Activated CD4-positive, alpha-beta T cell treated with anti-CD3 and anti-CD28 coated beads, Interleukin-2, amount 10 ng/mL, durations not matched to agents 7 days and 5 days (primary cell): ENCODE results near the gene CCIN. TPM values are rescaled to one million over a fixed set of nuclear protein-coding genes. Genes with fewer than 3 reads are reported as not detected.
A peak's percentile ranks its signal among the peaks of the same experiment; 100 is the strongest.
"Not testable (repeated sequence)": the region's sequence is repeated elsewhere in the genome, so short reads cannot be mapped to it uniquely, and the experiment has no call there.

Experiments
- CTCF ChIA-PET: fragments of 350-600 bp; sonication (Branson Sonifier 250); formaldehyde crosslinking; loops from one replicate; lab custom pipeline; 2021; ENCODE audit warnings: antibody characterized with exemption; lab: Charles Lee
- POLR2A ChIA-PET: fragments of 350-600 bp; sonication (Branson Sonifier 250); formaldehyde crosslinking; loops from one replicate; lab custom pipeline; 2021; ENCODE audit warnings: antibody characterized with exemption; lab: Charles Lee
- DNase-seq: peaks from one replicate; pipeline ENCODE4 v3.0.0-alpha.2; 2020
- H3K27ac Mint-ChIP-seq: one replicate; pipeline ENCODE4 v1.8.0; 2021; ENCODE audit warnings: mild to moderate bottlenecking, moderate library complexity, mixed read lengths
- H3K27me3 Mint-ChIP-seq: one replicate; pipeline ENCODE4 v1.8.0; 2021; ENCODE audit warnings: mixed read lengths
- H3K36me3 Mint-ChIP-seq: one replicate; pipeline ENCODE4 v1.8.0; 2021; ENCODE audit warnings: low read depth, mixed read lengths
- H3K4me1 Mint-ChIP-seq: one replicate; pipeline ENCODE4 v1.8.0; 2021; ENCODE audit warnings: mixed read lengths
- H3K4me3 Mint-ChIP-seq: one replicate; pipeline ENCODE4 v1.8.0; 2021; ENCODE audit warnings: mild to moderate bottlenecking, moderate library complexity, mixed read lengths
- H3K9me3 Mint-ChIP-seq: one replicate; pipeline ENCODE4 v1.8.0; 2021; ENCODE audit warnings: mixed read lengths
- total RNA-seq, 2 experiments: library from RNA; stranded (reverse); gene quantifications; one replicate each; pipeline ENCODE4 v1.2.3, GENCODE V29; 2021

The CCIN gene
- total RNA-seq, 2 experiments from 2014 or later = 0.17 TPM; not detected in 1

GRCh38 chr9:36164372-36164771 lies 4.8 kb upstream of the CCIN start:
- peaks cover 17% of the 10 kb centered on the region for H3K36me3 Mint-ChIP-seq
- H3K4me3 Mint-ChIP-seq = no peak overlapping the region
- ChIA-PET CTCF (interaction anchor here (0.6 to 7.9 kb wide), 10 partner anchors 8 to 140 kb away, joined by 3 to 91 read pairs (median 4); partner anchors contain the start of gene CLTA), POLR2A (interaction anchor here (0.6 kb wide), 1 partner anchor 144 kb away, joined by 4 read pairs; no protein-coding TSS in a partner anchor)
- H3K27me3 Mint-ChIP-seq = peaks cover 7% of the 10 kb centered on the region
- H3K9me3 Mint-ChIP-seq = no peaks in the 10 kb centered on the region
- DNase-seq = no peak
- H3K27ac Mint-ChIP-seq = no peak overlapping the region
- peaks cover 25% of the 10 kb centered on the region for H3K4me1 Mint-ChIP-seq

- no peak overlapping the region for H3K27ac Mint-ChIP-seq
- peaks cover 7% of the 10 kb centered on the region for H3K27me3 Mint-ChIP-seq
- H3K4me3 Mint-ChIP-seq = peak overlapping the region; percentile 30
- peaks cover 24% of the 10 kb centered on the region for H3K4me1 Mint-ChIP-seq
- no peak for DNase-seq
- ChIA-PET CTCF (interaction anchor here (0.6 to 7.9 kb wide), 7 partner anchors 7 to 141 kb away, joined by 3 to 91 read pairs (median 4); no protein-coding TSS in a partner anchor), POLR2A (interaction anchor here (0.6 kb wide), 1 partner anchor 144 kb away, joined by 4 read pairs; no protein-coding TSS in a partner anchor)
- H3K36me3 Mint-ChIP-seq = peaks cover 13% of the 10 kb centered on the region
- no peaks in the 10 kb centered on the region for H3K9me3 Mint-ChIP-seq
Measured at GRCh38 chr9:36164989-36165388, 4.2 kb upstream of the CCIN start.

DNA sequence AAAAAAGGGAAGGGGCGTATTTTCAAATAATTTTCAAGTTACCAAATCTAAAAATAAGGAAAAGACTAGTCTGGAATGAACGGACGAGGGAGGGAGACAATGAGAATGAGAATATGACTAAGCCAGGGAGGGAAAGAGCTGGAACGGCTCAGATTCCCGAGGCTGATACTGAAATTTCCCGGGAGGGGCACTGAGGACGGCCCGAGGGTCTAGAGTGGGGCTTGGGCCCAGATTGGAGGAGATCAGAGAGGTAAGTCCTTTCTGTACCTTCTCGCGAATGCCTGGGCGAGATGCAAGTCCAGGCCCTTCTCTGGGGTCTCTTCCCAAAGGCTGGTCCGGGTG lies 3.4 kb upstream of the CCIN start:
- Mint-ChIP-seq H3K27ac (peak overlapping the region; percentile 25), H3K27me3 (peaks cover 7% of the 10 kb centered on the region), H3K36me3 (peaks cover 10% of the 10 kb centered on the region), H3K4me1 (peaks cover 21% of the 10 kb centered on the region), H3K9me3 (no peaks in the 10 kb centered on the region), H3K4me3 (peak overlapping the region; percentile 32)
- ChIA-PET POLR2A (no interaction called here), CTCF (interaction anchor here (0.7 to 7.9 kb wide), 14 partner anchors 8 to 360 kb away, joined by 3 to 91 read pairs (median 6); partner anchors contain the start of gene GLIPR2)
- DNase-seq = no peak

- H3K4me3 Mint-ChIP-seq = peak overlapping the region; percentile 67
- H3K36me3 Mint-ChIP-seq = peaks cover 6% of the 10 kb centered on the region
- H3K4me1 Mint-ChIP-seq = peaks cover 19% of the 10 kb centered on the region
- H3K27ac Mint-ChIP-seq = no peak overlapping the region
- H3K9me3 Mint-ChIP-seq = no peaks in the 10 kb centered on the region
- H3K27me3 Mint-ChIP-seq = peaks cover 7% of the 10 kb centered on the region
- POLR2A ChIA-PET = interaction anchor here (0.9 kb wide), 1 partner anchor 24 kb away, joined by 3 read pairs; the partner anchor contains the start of gene CLTA
- peak; percentile 82 for DNase-seq
- CTCF ChIA-PET = interaction anchor here (0.6 to 7.9 kb wide), 29 partner anchors 9 to 361 kb away, joined by 3 to 91 read pairs (median 4); partner anchors contain the start of genes CLTA and GLIPR2
Measured at GRCh38 chr9:36166168-36166927, 2.8 kb upstream of the CCIN start.

- Mint-ChIP-seq H3K4me3 (no peak overlapping the region), H3K9me3 (no peaks in the 10 kb centered on the region), H3K4me1 (peaks cover 14% of the 10 kb centered on the region), H3K36me3 (no peaks in the 10 kb centered on the region), H3K27ac (no peak overlapping the region), H3K27me3 (peaks cover 7% of the 10 kb centered on the region)
- ChIA-PET CTCF (interaction anchor here (1.0 to 7.9 kb wide), 7 partner anchors 20 to 68 kb away, joined by 3 to 91 read pairs (median 4); partner anchors contain the start of gene CLTA), POLR2A (no interaction called here)
- DNase-seq = no peak
Measured at GRCh38 chr9:36169708-36170107, 520 bp downstream of the CCIN start.

GRCh38 chr9:36170531-36170930 lies 1.3 kb downstream of the CCIN start:
- CTCF ChIA-PET = interaction anchor here (1.0 to 7.9 kb wide), 4 partner anchors 19 to 69 kb away, joined by 3 to 91 read pairs (median 8); partner anchors contain the start of gene CLTA
- Mint-ChIP-seq H3K27me3 (peaks cover 8% of the 10 kb centered on the region), H3K27ac (no peak overlapping the region), H3K9me3 (no peaks in the 10 kb centered on the region), H3K4me1 (peaks cover 12% of the 10 kb centered on the region), H3K36me3 (no peaks in the 10 kb centered on the region), H3K4me3 (no peak overlapping the region)
- POLR2A ChIA-PET = no interaction called here
- no peak for DNase-seq

DNA sequence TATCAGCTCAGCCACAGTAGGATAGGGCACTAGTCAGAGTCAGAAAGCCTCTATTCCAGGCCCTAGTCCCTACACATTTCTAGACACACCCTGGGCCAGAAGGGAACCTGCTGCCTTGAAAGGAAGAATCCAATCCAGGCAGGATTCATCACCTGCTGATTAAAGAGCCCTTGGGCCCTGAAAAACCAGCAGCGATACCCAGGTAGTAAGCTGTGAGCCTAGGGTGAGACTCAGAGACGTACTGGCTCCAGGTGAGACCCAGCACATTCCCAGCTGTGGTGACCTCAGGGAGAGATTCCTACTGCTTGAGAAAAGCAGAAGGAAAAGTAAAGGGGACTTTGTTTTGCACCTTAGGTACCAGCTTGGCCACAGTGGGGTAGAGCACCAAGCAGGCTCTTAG lies 4.7 kb downstream of the CCIN start:
- POLR2A ChIA-PET = no interaction called here
- no peak overlapping the region for H3K4me3 Mint-ChIP-seq

GRCh38 chr9:36174271-36174670 lies 5.1 kb downstream of the CCIN start:
- Mint-ChIP-seq H3K27me3 (peaks cover 7% of the 10 kb centered on the region), H3K9me3 (no peaks in the 10 kb centered on the region), H3K36me3 (no peaks in the 10 kb centered on the region), H3K4me3 (no peak overlapping the region), H3K27ac (no peak overlapping the region), H3K4me1 (peaks cover 10% of the 10 kb centered on the region)
- ChIA-PET POLR2A (no interaction called here), CTCF (interaction anchor here (1.3 to 1.9 kb wide), 3 partner anchors 15 to 72 kb away, joined by 3 to 8 read pairs (median 4); no protein-coding TSS in a partner anchor)
- DNase-seq = no peak

More for the DNA sequence above, 4.7 kb downstream of the CCIN start:
- no peaks in the 10 kb centered on the region for H3K9me3 Mint-ChIP-seq
- CTCF ChIA-PET = interaction anchor here (1.2 to 1.9 kb wide), 4 partner anchors 16 to 71 kb away, joined by 3 to 8 read pairs (median 4); no protein-coding TSS in a partner anchor
- DNase-seq = no peak
- peaks cover 3% of the 10 kb centered on the region for H3K27me3 Mint-ChIP-seq
- no peak overlapping the region for H3K27ac Mint-ChIP-seq
- no peaks in the 10 kb centered on the region for H3K36me3 Mint-ChIP-seq
- peaks cover 6% of the 10 kb centered on the region for H3K4me1 Mint-ChIP-seq

- Mint-ChIP-seq H3K36me3 (no peaks in the 10 kb centered on the region), H3K27me3 (peaks cover 7% of the 10 kb centered on the region), H3K4me3 (no peak overlapping the region), H3K27ac (no peak overlapping the region), H3K4me1 (peaks cover 10% of the 10 kb centered on the region), H3K9me3 (no peaks in the 10 kb centered on the region)
- DNase-seq = no peak
- POLR2A ChIA-PET = no interaction called here
- CTCF ChIA-PET = interaction anchor here (1.3 to 1.5 kb wide), 2 partner anchors 15 to 72 kb away, joined by 3 to 8 read pairs; no protein-coding TSS in a partner anchor
Measured at GRCh38 chr9:36174731-36175130, 5.5 kb downstream of the CCIN start.

GRCh38 chr9:36175209-36175608 lies 6.0 kb downstream of the CCIN start:
- peaks cover 10% of the 10 kb centered on the region for H3K4me1 Mint-ChIP-seq
- DNase-seq, H3K4me3 Mint-ChIP-seq, H3K36me3 Mint-ChIP-seq, POLR2A ChIA-PET, CTCF ChIA-PET, H3K27me3 Mint-ChIP-seq, H3K9me3 Mint-ChIP-seq, H3K27ac Mint-ChIP-seq: not testable (repeated sequence)

- H3K27ac Mint-ChIP-seq, CTCF ChIA-PET, DNase-seq, POLR2A ChIA-PET, H3K36me3 Mint-ChIP-seq, H3K9me3 Mint-ChIP-seq, H3K4me3 Mint-ChIP-seq: not testable (repeated sequence)
- Mint-ChIP-seq H3K27me3 (peaks cover 15% of the 10 kb centered on the region), H3K4me1 (peaks cover 10% of the 10 kb centered on the region)
Measured at GRCh38 chr9:36176496-36176895, 7.3 kb downstream of the CCIN start.

DNA sequence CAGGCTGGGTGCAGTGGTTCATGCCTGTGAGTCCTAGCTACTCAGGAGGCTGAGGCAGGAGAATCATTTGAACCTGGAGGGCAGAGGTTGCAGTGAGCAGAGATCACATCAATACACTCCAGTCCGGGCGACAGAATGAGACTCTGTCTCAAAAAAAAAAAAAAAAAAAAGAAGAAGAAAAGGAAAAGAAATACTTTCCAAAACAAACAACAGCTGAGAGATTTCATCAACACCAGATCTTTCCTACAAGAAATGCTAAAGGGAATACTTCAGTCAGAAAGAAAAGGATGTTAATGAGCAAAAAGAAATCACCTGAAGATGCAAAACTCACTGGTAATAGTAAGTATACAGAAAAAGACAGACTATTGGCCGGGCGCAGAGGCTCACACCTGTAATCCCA lies 8.4 kb downstream of the CCIN start:
- H3K4me3 Mint-ChIP-seq = no peak overlapping the region
- CTCF ChIA-PET = interaction anchor here (0.6 kb wide), 1 partner anchor 1789 kb away, joined by 3 read pairs; no protein-coding TSS in a partner anchor
- peaks cover 15% of the 10 kb centered on the region for H3K27me3 Mint-ChIP-seq
- DNase-seq = no peak
- no peak overlapping the region for H3K27ac Mint-ChIP-seq
- peaks cover 10% of the 10 kb centered on the region for H3K4me1 Mint-ChIP-seq
- no peaks in the 10 kb centered on the region for H3K9me3 Mint-ChIP-seq
- POLR2A ChIA-PET = no interaction called here
- H3K36me3 Mint-ChIP-seq = no peaks in the 10 kb centered on the region

DNA sequence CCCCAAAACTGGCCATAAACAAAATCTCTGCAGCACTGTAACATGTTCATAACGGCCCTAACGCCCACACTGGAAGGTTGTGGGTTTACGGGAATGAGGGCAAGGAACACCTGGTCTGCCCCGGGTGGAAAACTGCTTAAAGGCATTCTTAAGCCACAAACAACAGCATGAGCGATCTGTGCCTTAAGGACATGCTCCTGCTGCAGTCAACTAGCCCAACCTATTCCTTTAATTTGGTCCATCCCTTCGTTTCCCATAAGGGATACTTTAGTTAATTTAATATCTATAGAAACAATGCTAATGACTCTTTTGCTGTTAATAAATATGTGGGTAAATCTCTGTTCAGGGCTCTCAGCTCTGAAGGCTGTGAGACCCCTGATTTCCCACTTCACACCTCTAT lies 11.1 kb downstream of the CCIN start:
- H3K36me3 Mint-ChIP-seq, H3K27ac Mint-ChIP-seq, DNase-seq, H3K9me3 Mint-ChIP-seq, POLR2A ChIA-PET, H3K4me3 Mint-ChIP-seq, H3K4me1 Mint-ChIP-seq: not testable (repeated sequence)
- CTCF ChIA-PET = interaction anchor here (0.6 kb wide), 1 partner anchor 373 kb away, joined by 3 read pairs; no protein-coding TSS in a partner anchor
- H3K27me3 Mint-ChIP-seq = peaks cover 13% of the 10 kb centered on the region
